Measurements from ENCODE around the gene STK31.
"Not testable (repeated sequence)": the region's sequence is repeated elsewhere in the genome, so short reads cannot be mapped to it uniquely, and the experiment has no call there.

Gene STK31

DNA sequence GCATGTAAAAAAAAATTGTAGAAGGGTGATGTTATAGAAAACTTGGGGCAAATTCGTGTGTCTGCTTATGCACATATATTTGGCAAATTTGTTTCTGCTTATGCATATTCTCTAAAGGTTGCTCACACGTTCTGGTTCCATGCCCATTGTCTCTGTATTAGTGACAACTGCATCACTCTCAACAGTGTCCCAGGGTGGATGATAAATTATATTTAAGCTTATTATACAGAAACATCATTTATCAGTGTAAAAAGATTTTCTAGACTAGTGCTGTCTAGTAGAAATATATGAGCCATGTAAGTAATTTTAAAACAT lies 4.1 kb downstream of the STK31 start:
- ATAC-seq: no peak

GRCh38 chr7:23714579-23714978 lies 4.6 kb downstream of the STK31 start:
- ATAC-seq: no peak

- ATAC-seq: no peak
Measured at GRCh38 chr7:23715099-23715498, 5.1 kb downstream of the STK31 start.

GRCh38 chr7:23717788-23718187 lies 7.8 kb downstream of the STK31 start:
- no peak for ATAC-seq

- ATAC-seq: no peak
Measured at GRCh38 chr7:23721456-23721855, 11.4 kb downstream of the STK31 start.

DNA sequence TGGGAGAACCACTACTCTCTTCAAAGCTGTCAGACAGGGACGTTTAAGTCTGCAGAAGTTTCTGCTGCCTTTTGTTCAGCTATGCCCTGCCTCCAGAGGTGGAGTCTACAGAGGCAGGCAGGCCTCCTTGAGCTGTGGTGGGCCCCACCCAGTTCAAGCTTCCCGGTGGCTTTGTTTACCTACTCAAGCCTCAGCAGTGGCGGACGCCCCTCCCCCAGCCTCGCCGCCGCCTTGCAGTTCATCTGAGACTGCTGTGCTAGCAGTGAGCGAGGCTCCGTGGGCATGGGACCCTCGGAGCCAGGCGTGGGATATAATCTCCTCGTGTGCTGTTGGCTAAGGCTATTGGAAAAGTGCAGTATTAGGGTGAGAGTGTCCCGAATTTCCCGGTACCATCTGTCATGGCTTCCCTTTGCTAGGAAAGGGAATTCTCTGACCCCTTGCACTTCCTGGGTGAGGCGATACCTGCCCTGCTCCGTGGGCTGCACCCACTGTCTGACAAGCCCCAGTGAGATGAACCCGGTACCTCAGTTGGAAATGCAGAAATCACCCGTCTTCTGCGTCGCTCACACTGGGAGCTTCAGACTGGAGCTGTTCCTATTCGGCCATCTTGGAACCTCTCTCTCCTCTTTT lies 12.7 kb downstream of the STK31 start:
- ATAC-seq: not testable (repeated sequence)

DNA sequence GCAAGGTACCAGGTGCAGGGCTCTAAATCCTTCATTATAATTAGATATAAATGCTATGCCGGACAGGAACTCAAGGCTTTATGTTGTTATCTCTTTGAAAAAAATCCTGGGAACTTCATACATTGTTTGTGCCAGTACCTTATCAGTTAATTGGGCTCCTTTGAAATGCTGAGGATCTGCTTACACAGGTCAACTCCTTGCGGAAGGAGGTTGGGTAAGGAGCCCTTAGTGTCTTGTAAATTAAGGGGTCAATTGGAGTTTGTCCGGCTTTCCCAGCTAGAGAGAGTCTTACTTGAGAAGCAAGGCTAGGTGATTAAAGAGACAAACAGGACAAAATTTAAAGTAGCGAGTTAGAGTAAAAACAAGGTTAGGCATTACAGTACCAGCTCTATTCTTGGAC lies 14.1 kb downstream of the STK31 start:
- not testable (repeated sequence) for ATAC-seq

GRCh38 chr7:23742051-23742450 lies 32.0 kb downstream of the STK31 start:
- no peak for ATAC-seq

- ATAC-seq: no peak
Measured at GRCh38 chr7:23743226-23743625, 33.2 kb downstream of the STK31 start.

DNA sequence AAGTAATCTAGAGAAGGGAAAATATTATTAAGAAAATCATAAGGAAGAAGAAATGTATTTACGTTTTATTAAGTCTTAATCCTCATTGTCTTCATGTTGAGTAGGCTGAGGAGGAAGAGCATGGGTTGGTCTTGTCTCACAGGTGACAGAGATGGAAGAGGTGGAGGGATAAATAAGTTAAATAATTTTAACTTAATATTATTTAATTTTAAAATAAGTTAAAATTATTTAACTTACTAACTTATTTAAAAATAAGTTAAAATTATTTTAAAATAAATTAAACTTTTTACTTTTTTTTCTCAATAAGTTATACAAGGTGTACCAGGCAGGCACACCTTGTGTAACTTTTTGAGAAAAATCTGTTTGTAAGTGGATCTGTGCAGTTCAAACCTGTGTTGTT lies 36.6 kb downstream of the STK31 start:
- ATAC-seq: no peak

GRCh38 chr7:23751852-23752251 lies 41.8 kb downstream of the STK31 start:
- no peak for ATAC-seq

DNA sequence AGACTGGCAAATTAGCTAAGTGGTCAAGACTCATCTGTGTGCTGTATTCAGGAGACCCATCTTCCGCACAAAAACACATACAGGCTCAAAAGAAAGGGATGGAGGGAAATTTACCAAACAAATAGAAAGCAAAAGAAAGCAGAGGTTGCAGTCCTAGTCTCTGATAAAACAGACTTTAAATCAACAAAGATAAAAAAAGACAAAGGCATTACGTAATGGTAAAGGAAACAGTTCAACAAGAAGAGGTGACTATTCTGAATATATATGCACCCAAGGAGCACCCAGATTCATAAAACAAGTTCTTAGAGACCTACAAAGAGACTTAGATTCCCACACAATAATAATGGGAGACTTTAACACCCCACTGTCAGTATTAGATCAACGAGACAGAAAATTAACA lies 48.8 kb downstream of the STK31 start:
- not testable (repeated sequence) for ATAC-seq

DNA sequence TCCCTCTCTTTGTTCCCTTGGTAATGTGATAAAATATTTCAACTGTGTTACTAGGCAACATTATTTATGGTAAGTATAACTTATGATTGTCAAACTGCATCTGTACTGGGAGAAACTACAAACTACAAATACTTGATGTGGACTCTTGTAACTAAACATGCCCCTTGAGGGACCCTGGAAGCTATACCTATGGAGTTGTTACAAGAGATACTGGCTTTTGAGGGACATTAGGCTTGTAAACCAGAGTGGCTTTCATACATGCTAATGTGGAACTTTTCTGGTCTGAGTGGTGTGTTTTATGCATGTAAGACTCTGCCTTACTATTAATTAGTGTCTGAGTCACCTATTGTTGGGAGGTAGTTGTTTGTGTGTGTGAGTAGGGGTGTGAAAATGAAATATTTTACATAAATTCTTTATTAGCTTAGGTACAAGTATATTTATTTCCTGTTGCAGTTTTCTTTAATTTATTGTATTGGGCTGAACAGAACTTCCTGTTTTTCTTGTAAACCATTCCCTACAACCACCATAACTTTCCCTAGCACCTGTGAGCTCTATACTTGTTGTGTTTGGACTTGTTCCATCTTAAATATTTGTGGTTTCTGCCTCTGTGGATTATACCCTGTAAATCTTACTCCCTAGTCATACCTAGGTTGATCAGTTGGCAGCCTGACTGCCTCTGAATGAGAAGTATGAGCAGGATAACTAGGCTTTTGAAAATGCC lies 49.8 kb downstream of the STK31 start:
- no peak for ATAC-seq

GRCh38 chr7:23765943-23766342 lies 55.9 kb downstream of the STK31 start:
- ATAC-seq: no peak

DNA sequence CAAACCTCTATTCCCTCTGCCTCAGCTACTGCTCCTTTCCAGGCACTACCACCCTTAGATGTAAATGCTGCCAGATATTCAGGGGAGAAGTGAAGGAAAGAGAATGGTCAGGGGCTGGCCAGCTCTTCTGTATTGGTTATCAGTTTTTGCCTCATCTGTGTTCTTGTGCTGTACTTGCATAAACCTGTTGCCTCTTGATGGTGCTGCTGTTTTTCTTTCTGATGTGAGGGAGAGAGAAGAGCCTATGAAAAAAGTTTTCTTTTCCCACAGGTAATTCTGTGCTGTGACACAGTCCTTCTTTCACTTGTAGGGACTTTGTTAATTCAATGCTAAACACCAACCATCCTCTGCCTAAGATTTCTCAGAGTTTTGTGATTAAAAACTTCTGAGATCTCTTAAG lies 57.5 kb downstream of the STK31 start:
- no peak for ATAC-seq

DNA sequence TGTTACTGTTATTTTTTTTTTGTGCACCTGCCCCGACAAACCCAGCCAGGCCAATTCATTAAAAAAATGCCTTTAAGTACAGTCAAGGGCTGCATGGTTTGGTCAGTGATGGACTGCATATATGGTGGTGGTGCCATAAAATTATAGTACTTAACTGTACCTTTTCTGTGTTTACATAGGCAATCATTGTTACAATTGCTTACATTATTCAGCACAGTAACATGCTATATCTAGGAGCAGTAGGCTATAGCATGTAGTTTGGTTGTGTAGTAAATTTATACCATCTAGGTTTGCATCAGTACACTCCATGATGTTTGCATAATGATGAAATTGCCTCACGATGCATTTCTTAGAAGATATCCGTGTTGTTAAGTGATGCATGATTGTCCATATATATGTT lies 58.0 kb downstream of the STK31 start:
- no peak for ATAC-seq

DNA sequence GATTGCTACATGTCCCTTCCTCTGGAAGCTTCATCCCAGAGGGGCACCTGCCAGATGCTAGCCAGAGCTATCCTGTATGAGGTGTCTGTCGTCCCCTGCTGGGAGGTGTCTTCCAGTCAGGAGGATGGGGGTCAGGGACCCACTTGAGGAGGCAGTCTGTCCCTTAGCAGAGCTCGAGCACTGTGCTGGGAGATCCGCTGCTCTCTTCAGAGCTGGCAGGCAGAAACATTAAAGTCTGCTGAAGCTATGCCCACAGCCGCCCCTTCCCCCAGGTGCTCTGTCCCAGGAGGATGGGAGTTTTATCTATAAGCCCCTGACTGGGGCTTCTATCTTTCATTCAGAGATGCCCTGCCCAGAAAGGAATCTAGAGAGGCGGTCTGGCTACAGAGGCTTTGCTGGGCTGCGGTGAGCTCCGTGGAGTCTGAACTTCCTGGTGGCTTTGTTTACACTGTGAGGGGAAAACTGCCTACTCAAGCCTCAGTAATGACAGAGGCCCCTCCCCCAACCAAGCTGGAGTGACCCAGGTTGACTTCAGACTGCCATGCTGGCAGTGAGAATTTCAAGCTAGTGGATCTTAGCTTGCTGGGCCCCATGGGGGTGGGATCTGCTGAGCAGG lies 69.3 kb downstream of the STK31 start:
- not testable (repeated sequence) for ATAC-seq

GRCh38 chr7:23783115-23783514 lies 73.1 kb downstream of the STK31 start:
- ATAC-seq: no peak

- ATAC-seq: no peak
Measured at GRCh38 chr7:23787272-23787671, 77.3 kb downstream of the STK31 start.

DNA sequence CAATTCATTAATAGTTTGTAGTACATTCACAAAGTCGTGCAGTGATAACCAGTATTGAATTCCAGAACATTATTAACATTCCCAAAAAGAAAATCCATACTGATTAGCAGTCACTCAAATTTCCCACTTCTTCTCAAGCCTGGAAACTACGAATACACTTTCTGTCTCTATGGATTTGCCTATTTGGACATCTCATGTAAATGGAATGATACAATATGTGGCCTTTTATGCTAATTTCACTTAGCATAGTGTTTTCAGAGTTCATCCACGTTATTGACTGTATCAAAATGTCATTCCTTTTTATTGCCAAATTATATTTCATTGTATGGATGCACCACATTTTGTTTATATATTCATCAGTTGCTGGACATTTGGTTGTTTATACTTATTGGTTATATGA lies 78.8 kb downstream of the STK31 start:
- no peak for ATAC-seq

- no peak for ATAC-seq
Measured at GRCh38 chr7:23791721-23792120, 81.7 kb downstream of the STK31 start.

DNA sequence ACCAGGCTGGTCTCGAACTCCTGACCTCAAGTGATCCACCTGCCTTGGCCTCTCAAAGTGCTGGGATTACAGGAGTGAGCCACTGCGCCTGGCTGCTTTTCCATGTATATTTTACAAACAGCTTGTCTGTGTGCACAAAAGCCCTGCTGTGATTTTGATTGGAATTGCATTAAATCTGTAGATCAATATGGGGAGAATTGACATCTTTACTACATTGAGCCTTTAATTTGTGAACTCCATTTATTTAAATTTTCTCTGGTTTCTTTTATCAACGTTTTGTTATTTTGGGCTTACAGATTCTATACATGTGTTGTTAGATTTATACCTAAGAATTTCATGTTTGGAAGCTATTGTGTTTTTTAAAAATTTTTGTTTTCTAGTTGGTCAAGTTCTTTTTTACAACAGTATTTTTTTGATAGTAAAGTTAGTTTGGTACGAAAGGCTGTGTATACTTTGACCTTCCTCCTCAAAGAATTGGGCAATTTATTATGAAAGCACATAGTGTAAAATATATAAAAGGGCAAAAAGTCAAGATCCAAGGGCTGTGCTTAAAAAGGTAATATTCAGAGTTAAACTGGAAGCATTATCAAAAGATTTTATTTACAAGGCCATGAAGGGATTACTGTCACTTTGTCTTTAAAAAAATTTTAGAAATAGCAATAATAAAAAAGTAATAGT lies 92.8 kb downstream of the STK31 start:
- ATAC-seq: no peak

GRCh38 chr7:23804707-23805106 lies 94.7 kb downstream of the STK31 start:
- ATAC-seq: no peak

DNA sequence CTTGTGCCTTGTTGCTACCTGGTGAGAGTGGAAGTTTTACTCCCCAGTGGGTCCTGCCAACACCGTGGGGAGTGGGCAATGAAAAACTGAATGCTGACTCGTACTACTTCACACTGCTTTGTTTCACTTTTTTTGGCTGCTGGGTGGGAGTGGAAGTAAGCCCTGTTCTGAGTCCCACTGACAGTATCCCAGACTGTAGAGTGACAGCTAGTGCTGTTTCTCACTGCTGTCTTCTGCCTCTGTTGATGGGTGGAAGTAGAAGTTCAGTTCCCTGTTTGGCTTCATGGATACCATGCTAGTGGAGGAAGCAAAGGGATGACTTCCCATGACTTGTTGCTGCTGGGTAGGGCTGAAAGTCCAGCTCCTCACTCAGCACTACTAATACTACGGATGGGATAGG lies 98.4 kb downstream of the STK31 start:
- no peak for ATAC-seq

Data from activated CD4-positive, CD25-positive, alpha-beta regulatory T cell treated with anti-CD3 and anti-CD28 coated beads, Interleukin-2, amount 50 U/mL, for 24 hours (primary cell).